Measurements from ENCODE around the gene FAF1.
A peak's percentile ranks its signal among the peaks of the same experiment; 100 is the strongest.
"Not testable (repeated sequence)": the region's sequence is repeated elsewhere in the genome, so short reads cannot be mapped to it uniquely, and the experiment has no call there.

FAF1 gene

DNA sequence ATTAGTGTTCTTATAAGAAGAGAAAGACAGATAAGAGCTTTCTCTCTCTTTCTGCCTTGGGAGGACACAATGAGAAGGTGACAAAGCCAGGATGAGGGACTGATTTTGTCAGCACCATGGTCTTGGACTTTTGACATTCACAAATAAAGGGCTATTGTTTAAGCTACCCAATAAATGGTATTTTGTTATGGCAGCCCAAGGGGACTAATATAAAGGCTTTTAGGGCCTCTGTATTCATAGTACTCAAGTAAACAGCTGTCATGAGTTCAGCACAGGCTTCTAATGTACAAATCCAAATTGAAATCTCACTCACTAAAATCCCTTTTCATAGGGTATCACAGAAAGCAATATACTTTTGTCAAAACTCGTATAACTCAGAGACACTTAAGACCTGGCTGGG is 242.7 kb downstream of the FAF1 start:
- TF ChIP-seq, protein P1, sequence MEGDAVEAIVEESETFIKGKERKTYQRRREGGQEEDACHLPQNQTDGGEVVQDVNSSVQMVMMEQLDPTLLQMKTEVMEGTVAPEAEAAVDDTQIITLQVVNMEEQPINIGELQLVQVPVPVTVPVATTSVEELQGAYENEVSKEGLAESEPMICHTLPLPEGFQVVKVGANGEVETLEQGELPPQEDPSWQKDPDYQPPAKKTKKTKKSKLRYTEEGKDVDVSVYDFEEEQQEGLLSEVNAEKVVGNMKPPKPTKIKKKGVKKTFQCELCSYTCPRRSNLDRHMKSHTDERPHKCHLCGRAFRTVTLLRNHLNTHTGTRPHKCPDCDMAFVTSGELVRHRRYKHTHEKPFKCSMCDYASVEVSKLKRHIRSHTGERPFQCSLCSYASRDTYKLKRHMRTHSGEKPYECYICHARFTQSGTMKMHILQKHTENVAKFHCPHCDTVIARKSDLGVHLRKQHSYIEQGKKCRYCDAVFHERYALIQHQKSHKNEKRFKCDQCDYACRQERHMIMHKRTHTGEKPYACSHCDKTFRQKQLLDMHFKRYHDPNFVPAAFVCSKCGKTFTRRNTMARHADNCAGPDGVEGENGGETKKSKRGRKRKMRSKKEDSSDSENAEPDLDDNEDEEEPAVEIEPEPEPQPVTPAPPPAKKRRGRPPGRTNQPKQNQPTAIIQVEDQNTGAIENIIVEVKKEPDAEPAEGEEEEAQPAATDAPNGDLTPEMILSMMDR (IDR thresholded peaks at IDR 0.05; ENCODE audit: control insufficient read depth, extremely low read depth, insufficient read depth) = no peak
- no peak overlapping the region for H3K4me3 ChIP-seq (ENCODE audit: low read depth, low read length)
- DNase-seq (ENCODE audit: low read depth) = no peak

GRCh38 chr1:50716455-50716854 is 243.6 kb downstream of the FAF1 start:
- not testable (repeated sequence) for H3K4me3 ChIP-seq (ENCODE audit: low read depth, low read length); DNase-seq (ENCODE audit: low read depth)

GRCh38 chr1:50710099-50710498 is 250.0 kb downstream of the FAF1 start:
- TF ChIP-seq, protein P1 (IDR thresholded peaks at IDR 0.05; ENCODE audit: control insufficient read depth, extremely low read depth, insufficient read depth) = no peak
- peak; percentile 34 for DNase-seq (ENCODE audit: low read depth)
- H3K4me3 ChIP-seq (ENCODE audit: low read depth, low read length) = no peak overlapping the region

DNA sequence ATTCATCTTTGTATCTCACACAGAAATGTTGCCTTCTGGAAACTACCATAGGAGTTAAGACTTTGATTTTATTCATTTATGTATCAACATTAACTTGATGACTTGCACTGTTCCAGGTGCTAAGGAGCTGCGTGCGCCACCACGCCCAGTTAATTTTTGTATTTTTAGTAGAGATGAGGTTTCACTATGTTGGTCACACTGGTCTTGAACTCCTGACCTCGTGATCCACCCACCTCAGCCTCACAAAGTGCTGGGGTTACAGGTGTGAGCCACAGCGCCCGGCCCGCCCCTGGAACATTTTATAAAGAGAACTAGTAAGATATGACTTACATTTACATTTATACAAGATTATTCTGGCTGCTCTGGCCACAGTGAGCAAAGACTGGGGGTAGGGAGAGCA is 252.2 kb downstream of the FAF1 start:
- DNase-seq (ENCODE audit: low read depth) = no peak
- TF ChIP-seq, protein P1 (IDR thresholded peaks at IDR 0.05; ENCODE audit: control insufficient read depth, extremely low read depth, insufficient read depth) = no peak
- H3K4me3 ChIP-seq (ENCODE audit: low read depth, low read length) = no peak overlapping the region

- no peak overlapping the region for H3K4me3 ChIP-seq (ENCODE audit: low read depth, low read length)
- no peak for DNase-seq (ENCODE audit: low read depth)
- TF ChIP-seq, protein P1 (IDR thresholded peaks at IDR 0.05; ENCODE audit: control insufficient read depth, extremely low read depth, insufficient read depth) = no peak
Measured at GRCh38 chr1:50705699-50706098, 254.4 kb downstream of the FAF1 start.

GRCh38 chr1:50705041-50705440 is 255.0 kb downstream of the FAF1 start:
- TF ChIP-seq, protein P1 (IDR thresholded peaks at IDR 0.05; ENCODE audit: control insufficient read depth, extremely low read depth, insufficient read depth) = no peak

GRCh38 chr1:50704126-50704525 is 255.9 kb downstream of the FAF1 start:
- no peak overlapping the region for H3K4me3 ChIP-seq (ENCODE audit: low read depth, low read length)
- no peak for DNase-seq (ENCODE audit: low read depth)
- TF ChIP-seq, protein P1 (IDR thresholded peaks at IDR 0.05; ENCODE audit: control insufficient read depth, extremely low read depth, insufficient read depth) = peak; percentile 66

More at GRCh38 chr1:50705041-50705440, 255.0 kb downstream of the FAF1 start:
- no peak for DNase-seq (ENCODE audit: low read depth)
- no peak overlapping the region for H3K4me3 ChIP-seq (ENCODE audit: low read depth, low read length)
